GM12878 (cell line): Measurements from ENCODE around the gene TAS2R38. TPM values are rescaled to one million over a fixed set of nuclear protein-coding genes. Genes with fewer than 3 reads are reported as not detected.

Experiments used
- ATAC-seq: fragments of 200-7000 bp; cut with Tn5 transposase; 3 replicates; pipeline ENCODE4 v1.9.1; 2020; ENCODE audit warnings: mild to moderate bottlenecking, moderate library complexity
- BruUV-seq: library from RNA; stranded (reverse); fragments of 400-500 nt; replicated peaks from 2 replicates; lab custom pipeline; 2021; lab: Mats Ljungman, UMichigan
- CTCF ChIA-PET: fragments of 300-600 bp; sonication (Branson Sonifier 250); formaldehyde crosslinking; extraction: SDS; loops from one replicate; lab custom pipeline; 2021; ENCODE audit warnings: inconsistent platforms; lab: Yijun Ruan, JAX
- POLR2A ChIA-PET: fragments of 350-600 bp; formaldehyde crosslinking; extraction: SDS; loops from one replicate; lab custom pipeline; 2021; ENCODE audit warnings: inconsistent platforms; lab: Charles Lee
- RAD21 ChIA-PET: fragments of 300-600 bp; sonication (Branson Sonifier 250); formaldehyde crosslinking; loops from one replicate; lab custom pipeline; 2023; ENCODE audit warnings: antibody characterized with exemption; ENCODE audit not compliant: unreplicated experiment; lab: Charles Lee
- SMC1A ChIA-PET: fragments of 300-600 bp; sonication (Branson Sonifier 250); formaldehyde crosslinking; loops from one replicate; lab custom pipeline; 2023; ENCODE audit not compliant: unreplicated experiment, uncharacterized antibody; lab: Charles Lee
- DNase-seq: peaks from one replicate; pipeline ENCODE4 v3.0.0-alpha.2; 2011; ENCODE audit warnings: low read depth, low spot score
- FAIRE-seq: peaks from 3 replicates; lab custom pipeline; 2011; peaks lifted over from hg19 to GRCh38; lab: Jason Lieb, UNC
- H2AFZ ChIP-seq: 2 replicates; pipeline ENCODE4 v1.6.0; 2011; ENCODE audit warnings: low read depth, low read length, control low read depth; ENCODE audit not compliant: control insufficient read depth
- H3K27ac ChIP-seq: 2 replicates; pipeline ENCODE4 v1.5.1; 2011; ENCODE audit warnings: control low read depth; ENCODE audit not compliant: control insufficient read depth, insufficient read depth
- H3K27me3 ChIP-seq, 2 experiments: replicated peaks in 1 of 2; 2 replicates each; pipeline versions ENCODE4 v1.6.0 to v1.6.1; 2011; ENCODE audit warnings: low read length in 1 of 2; ENCODE audit not compliant: control insufficient read depth in 2 of 2, insufficient read depth in 2 of 2
- H3K36me3 ChIP-seq, 2 experiments: 2 replicates each; pipeline ENCODE4 v1.5.1; 2011; ENCODE audit warnings: low read length in 1 of 2; ENCODE audit not compliant: control insufficient read depth in 2 of 2, insufficient read depth in 2 of 2
- H3K4me1 ChIP-seq: 2 replicates; pipeline ENCODE4 v1.6.1; 2011; ENCODE audit warnings: mild to moderate bottlenecking, low read length, moderate library complexity, mixed read lengths; ENCODE audit not compliant: control insufficient read depth, insufficient read depth
- H3K4me2 ChIP-seq: 2 replicates; pipeline ENCODE4 v1.6.0; 2011; ENCODE audit warnings: control low read depth; ENCODE audit not compliant: control insufficient read depth, insufficient read depth
- H3K4me3 ChIP-seq: fragments of 200-600 bp; sonication (generic); 2 replicates; pipeline ENCODE4 v1.5.1; 2016
- H3K79me2 ChIP-seq: 2 replicates; pipeline ENCODE4 v1.6.0; 2011; ENCODE audit warnings: low read length; ENCODE audit not compliant: control insufficient read depth, insufficient read depth
- H3K9ac ChIP-seq: 2 replicates; pipeline ENCODE4 v1.8.0; 2011; ENCODE audit warnings: low read length, control low read depth, mixed read lengths; ENCODE audit not compliant: control insufficient read depth, insufficient read depth
- H3K9me3 ChIP-seq: replicated peaks from 3 replicates; pipeline ENCODE4 v1.5.1; 2011; ENCODE audit warnings: mild to moderate bottlenecking, low read length; ENCODE audit not compliant: control insufficient read depth, insufficient read depth
- H4K20me1 ChIP-seq: 2 replicates; pipeline ENCODE4 v1.6.0; 2011; ENCODE audit not compliant: control insufficient read depth, insufficient read depth
- FOS ChIP-seq: IDR thresholded peaks from 3 replicates; pipeline ENCODE4 v1.6.1; 2011; ENCODE audit warnings: borderline replicate concordance; ENCODE audit not compliant: insufficient read length; ENCODE audit errors: extremely low read depth
- FOXK2 ChIP-seq: fragments of 450-650 bp; IDR thresholded peaks from 2 replicates; pipeline ENCODE4 v1.6.1; 2017; ENCODE audit warnings: mild to moderate bottlenecking, moderate library complexity
- PAX8 ChIP-seq: fragments of 450-650 bp; IDR thresholded peaks from 2 replicates; pipeline ENCODE4 v1.6.1; 2017; ENCODE audit warnings: mild to moderate bottlenecking, moderate library complexity
- PML ChIP-seq: IDR thresholded peaks from 2 replicates; pipeline ENCODE4 v1.6.1; 2012; ENCODE audit warnings: low read length, inconsistent platforms
- RAD51 ChIP-seq: fragments of 450-650 bp; IDR thresholded peaks from 2 replicates; pipeline ENCODE4 v1.6.1; 2016; ENCODE audit warnings: moderate library complexity, mild to moderate bottlenecking, inconsistent platforms
- SP1 ChIP-seq: IDR thresholded peaks from one replicate; pipeline ENCODE4 v1.6.1; 2011; ENCODE audit warnings: low read depth, low read length
- SREBF1 ChIP-seq: IDR thresholded peaks from 2 replicates; pipeline ENCODE4 v1.6.1; 2012; ENCODE audit warnings: mild to moderate bottlenecking, low read length
- TCF12 ChIP-seq: IDR thresholded peaks from 2 replicates; pipeline ENCODE4 v1.6.1; 2011; ENCODE audit warnings: low read depth, mild to moderate bottlenecking, low read length
- TCF3 ChIP-seq: IDR thresholded peaks from 2 replicates; pipeline ENCODE4 v1.6.1; 2012; ENCODE audit warnings: low read depth, mild to moderate bottlenecking, low read length, borderline replicate concordance; ENCODE audit not compliant: insufficient read depth
- ZBED1 ChIP-seq: IDR thresholded peaks from 2 replicates; pipeline ENCODE4 v1.6.1; 2016; ENCODE audit warnings: borderline replicate concordance
- WGBS: methylation state at CpG from one replicate; pipeline ENCODE4 v1.1.6; 2016; ENCODE audit warnings: low lambda C conversion rate; ENCODE audit not compliant: insufficient replicate concordance, insufficient coverage; ENCODE audit errors: missing lambda C conversion rate; 5-methylcytosine and 5-hydroxymethylcytosine counted together
- in situ Hi-C: fragments of 300-500 bp; cut with MboI; formaldehyde crosslinking; loops from 9 replicates; pipeline ENCODE4 v1.14.3; 2018; ENCODE audit warnings: mixed read lengths
- intact Hi-C: fragments of 100-400 bp; cut with micrococcal nuclease; formaldehyde crosslinking; loops from one replicate; pipeline ENCODE4 v1.14.2; 2022; ENCODE audit not compliant: unreplicated experiment
- polyA plus RNA-seq, 11 experiments: library from polyadenylated mRNA; depleted of rRNA in 4 of 11; unstranded in 6 of 11; stranded (reverse) in 5 of 11; fragments of >200 nt; fragmentation: Nextera tagmentation in 4 of 11; fragmentation: Illumina TruSeq in 1 of 11; extraction: Ambion mirVana in 4 of 11; extraction: Trizol in 1 of 11; gene quantifications; 1 replicate in 1 of 11; 2 replicates in 10 of 11; pipeline versions ENCODE4 v1.2.1 to v1.2.3, GENCODE V29; 2011 to 2016; ENCODE audit warnings: inconsistent platforms in 2 of 11, missing spikeins in 2 of 11, low read depth in 1 of 11
- total RNA-seq, 4 experiments: library from RNA; depleted of rRNA in 3 of 4; stranded (reverse); fragments of >200 nt in 3 of 4; fragmentation: Illumina TruSeq in 1 of 4; extraction: Trizol in 1 of 4; gene quantifications; 2 replicates each; pipeline versions ENCODE4 v1.2.1 to v1.2.3, GENCODE V29; 2013 to 2021
- TF ChIP-seq, protein P1 (sequence below): IDR thresholded peaks from 2 replicates; pipeline ENCODE4 v1.6.1; 2012; ENCODE audit warnings: low read depth, low read length, improper control_type of control experiment

TAS2R38 gene
- total and polyA plus RNA-seq, 10 of the 15 experiments (the other 5 are each of a cell fraction or from before 2014, with no cell fraction given), result not detected

DNA sequence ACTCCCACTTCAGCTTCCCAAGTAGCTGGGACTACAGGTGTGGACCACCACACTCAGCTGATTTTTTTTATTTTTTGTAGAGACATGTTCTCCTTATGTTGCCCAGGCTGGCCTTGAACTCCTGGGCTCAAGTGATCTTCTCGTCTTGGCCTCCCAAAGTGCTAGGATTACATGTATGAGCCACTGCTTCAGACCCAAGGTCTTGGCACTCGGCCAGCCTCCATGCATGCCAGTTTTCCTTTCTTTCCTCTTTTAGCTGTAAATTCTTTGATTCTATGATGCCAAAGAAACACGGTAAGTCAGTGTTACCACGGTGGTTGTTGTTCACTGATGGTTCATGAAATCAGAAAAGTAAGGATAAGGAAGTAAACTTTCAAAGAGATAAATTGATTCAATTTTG lies 19.1 kb upstream of the TAS2R38 start:
- ATAC-seq, result no peak
- intact Hi-C loops, result no loop called here
- no peak for DNase-seq
- H3K79me2 ChIP-seq, result no peaks in the 10 kb centered on the region
- no TSS peak for BruUV-seq
- 1% methylated on average over 4 of the region's 4 CpGs for WGBS
- no peaks in the 10 kb centered on the region for H3K9me3 ChIP-seq
- FAIRE-seq, result no peak
- ChIA-PET CTCF (interaction anchor here (1.0 to 1.9 kb wide), 2 partner anchors 16 to 20 kb away, joined by 5 read pairs; no protein-coding TSS in a partner anchor), POLR2A (no interaction called here), RAD21 (no interaction called here), SMC1A (no interaction called here)
- H3K27me3 ChIP-seq, result no peaks in the 10 kb centered on the region
- in situ Hi-C loops, result no loop called here
- H3K27ac ChIP-seq, result no peak overlapping the region
- H3K4me2 ChIP-seq, result no peak overlapping the region
- H2AFZ ChIP-seq, result no peak overlapping the region
- no peak overlapping the region for H3K4me3 ChIP-seq
- H3K9ac ChIP-seq, result no peak overlapping the region
- no peaks in the 10 kb centered on the region for H4K20me1 ChIP-seq
- H3K4me1 ChIP-seq, result no peaks in the 10 kb centered on the region
- H3K36me3 ChIP-seq, result no peaks in the 10 kb centered on the region
- TF ChIP-seq TCF12 (no peak), SREBF1 (no peak), PAX8 (no peak), FOS (no peak), TCF3 (no peak), ZBED1 (no peak), FOXK2 (no peak), RAD51 (no peak), SP1 (no peak), PML (no peak)
- TF ChIP-seq, protein P1, sequence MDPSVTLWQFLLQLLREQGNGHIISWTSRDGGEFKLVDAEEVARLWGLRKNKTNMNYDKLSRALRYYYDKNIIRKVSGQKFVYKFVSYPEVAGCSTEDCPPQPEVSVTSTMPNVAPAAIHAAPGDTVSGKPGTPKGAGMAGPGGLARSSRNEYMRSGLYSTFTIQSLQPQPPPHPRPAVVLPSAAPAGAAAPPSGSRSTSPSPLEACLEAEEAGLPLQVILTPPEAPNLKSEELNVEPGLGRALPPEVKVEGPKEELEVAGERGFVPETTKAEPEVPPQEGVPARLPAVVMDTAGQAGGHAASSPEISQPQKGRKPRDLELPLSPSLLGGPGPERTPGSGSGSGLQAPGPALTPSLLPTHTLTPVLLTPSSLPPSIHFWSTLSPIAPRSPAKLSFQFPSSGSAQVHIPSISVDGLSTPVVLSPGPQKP, result no peak
